HepG2 (cell line): ENCODE results near the gene LDLRAD3.

ENCODE experiments used
- BRCA1 ChIP-seq: sonication (generic); formaldehyde crosslinking; IDR thresholded peaks from 2 replicates; pipeline ENCODE4 v1.4.0; 2020; ENCODE audit warnings: missing genetic modification reagents
- FOXK1 ChIP-seq: sonication (generic); formaldehyde crosslinking; IDR thresholded peaks from 2 replicates; pipeline ENCODE4 v1.4.0; 2020; ENCODE audit warnings: low read depth, missing genetic modification reagents, borderline replicate concordance
- SMAD3 ChIP-seq: sonication (generic); formaldehyde crosslinking; IDR thresholded peaks from 2 replicates; pipeline ENCODE4 v1.4.0; 2020; ENCODE audit warnings: missing genetic modification reagents
- SNRNP70 ChIP-seq: fragments of 200-400 bp; formaldehyde crosslinking; IDR thresholded peaks from 2 replicates; pipeline ENCODE4 v1.6.1; 2017; ENCODE audit warnings: mild to moderate bottlenecking, low read depth, low read length, moderate library complexity
- SRF ChIP-seq: IDR thresholded peaks from 2 replicates; pipeline ENCODE4 v1.6.1; 2011; ENCODE audit warnings: mild to moderate bottlenecking, low read depth, low read length, moderate library complexity
- TF ChIP-seq, protein P1 (sequence below): sonication (generic); formaldehyde crosslinking; IDR thresholded peaks from 2 replicates; pipeline ENCODE4 v1.5.0; 2020; ENCODE audit warnings: mild to moderate bottlenecking, missing genetic modification reagents, moderate library complexity
- TF ChIP-seq, protein P2 (sequence below): sonication (generic); formaldehyde crosslinking; IDR thresholded peaks from 2 replicates; pipeline ENCODE4 v1.5.0; 2020; ENCODE audit warnings: missing genetic modification reagents

DNA sequence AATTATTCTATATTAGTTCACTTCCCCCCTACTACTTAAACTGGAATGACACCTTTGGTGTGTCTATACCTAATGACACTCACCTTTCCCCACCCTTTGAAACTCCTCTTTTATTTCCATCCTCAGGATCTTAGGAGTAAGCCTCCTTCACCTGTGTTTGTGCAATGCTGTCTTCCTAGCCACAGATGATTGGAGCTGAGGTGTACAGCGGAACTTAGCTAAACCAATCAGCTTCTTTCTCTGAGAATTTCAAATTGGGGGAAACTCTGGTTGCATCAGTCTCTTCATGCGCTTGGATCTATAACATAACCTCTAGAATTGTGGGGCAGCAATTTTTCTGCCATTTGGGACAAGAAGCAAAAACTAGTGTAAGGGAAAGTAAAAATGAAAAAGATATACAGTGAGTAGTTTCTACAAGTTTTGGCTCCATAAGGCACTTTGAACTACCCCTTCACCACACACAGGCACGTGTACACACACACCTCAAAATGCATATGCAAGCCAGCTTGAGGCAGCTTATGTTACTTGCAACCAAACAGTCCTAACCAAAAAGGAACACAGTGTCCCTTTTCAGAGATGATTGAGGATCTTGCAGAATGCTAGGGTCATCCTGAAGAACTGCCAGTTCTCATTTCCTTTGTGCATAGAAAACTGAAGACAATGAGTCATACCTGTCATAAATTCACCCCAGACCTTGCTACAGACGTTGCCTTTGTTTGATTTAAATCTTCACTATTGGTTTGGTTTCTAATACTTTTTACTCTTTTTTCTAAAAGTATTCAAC lies 36.0 kb upstream of the LDLRAD3 start:
- TF ChIP-seq FOXK1 (CRISPR knock-in tag) (no peak), SRF (no peak), SMAD3 (no peak), SNRNP70 (no peak), BRCA1 (CRISPR knock-in tag) (no peak)
- TF ChIP-seq, protein P1, sequence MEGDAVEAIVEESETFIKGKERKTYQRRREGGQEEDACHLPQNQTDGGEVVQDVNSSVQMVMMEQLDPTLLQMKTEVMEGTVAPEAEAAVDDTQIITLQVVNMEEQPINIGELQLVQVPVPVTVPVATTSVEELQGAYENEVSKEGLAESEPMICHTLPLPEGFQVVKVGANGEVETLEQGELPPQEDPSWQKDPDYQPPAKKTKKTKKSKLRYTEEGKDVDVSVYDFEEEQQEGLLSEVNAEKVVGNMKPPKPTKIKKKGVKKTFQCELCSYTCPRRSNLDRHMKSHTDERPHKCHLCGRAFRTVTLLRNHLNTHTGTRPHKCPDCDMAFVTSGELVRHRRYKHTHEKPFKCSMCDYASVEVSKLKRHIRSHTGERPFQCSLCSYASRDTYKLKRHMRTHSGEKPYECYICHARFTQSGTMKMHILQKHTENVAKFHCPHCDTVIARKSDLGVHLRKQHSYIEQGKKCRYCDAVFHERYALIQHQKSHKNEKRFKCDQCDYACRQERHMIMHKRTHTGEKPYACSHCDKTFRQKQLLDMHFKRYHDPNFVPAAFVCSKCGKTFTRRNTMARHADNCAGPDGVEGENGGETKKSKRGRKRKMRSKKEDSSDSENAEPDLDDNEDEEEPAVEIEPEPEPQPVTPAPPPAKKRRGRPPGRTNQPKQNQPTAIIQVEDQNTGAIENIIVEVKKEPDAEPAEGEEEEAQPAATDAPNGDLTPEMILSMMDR (CRISPR knock-in tag) = no peak
- TF ChIP-seq, protein P2, sequence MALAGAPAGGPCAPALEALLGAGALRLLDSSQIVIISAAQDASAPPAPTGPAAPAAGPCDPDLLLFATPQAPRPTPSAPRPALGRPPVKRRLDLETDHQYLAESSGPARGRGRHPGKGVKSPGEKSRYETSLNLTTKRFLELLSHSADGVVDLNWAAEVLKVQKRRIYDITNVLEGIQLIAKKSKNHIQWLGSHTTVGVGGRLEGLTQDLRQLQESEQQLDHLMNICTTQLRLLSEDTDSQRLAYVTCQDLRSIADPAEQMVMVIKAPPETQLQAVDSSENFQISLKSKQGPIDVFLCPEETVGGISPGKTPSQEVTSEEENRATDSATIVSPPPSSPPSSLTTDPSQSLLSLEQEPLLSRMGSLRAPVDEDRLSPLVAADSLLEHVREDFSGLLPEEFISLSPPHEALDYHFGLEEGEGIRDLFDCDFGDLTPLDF = no peak
